Right lobe of liver (tissue), 6 donors: ENCODE measurements around the gene LYZ. TPM values are rescaled to one million over a fixed set of nuclear protein-coding genes. Genes with fewer than 3 reads are reported as not detected.
A peak's percentile ranks its signal among the peaks of the same experiment; 100 is the strongest.

Experiments used
- ATAC-seq, 4 donors: fragments of 200-7000 bp; cut with Tn5 transposase; one replicate each; pipeline ENCODE4 v1.9.1; 2020; ENCODE audit warnings: mild to moderate bottlenecking in 4 of 4, moderate library complexity in 4 of 4
- DNase-seq, 3 donors: peaks; one replicate each; pipeline ENCODE4 v3.0.0-alpha.2; 2020
- H3K27ac ChIP-seq, 3 donors: fragments of 200-600 bp; one replicate each; pipeline ENCODE4 v1.8.0; 2022
- H3K27me3 ChIP-seq, 2 donors: fragments of 200-600 bp; one replicate each; pipeline ENCODE4 v1.8.0; 2022
- H3K36me3 ChIP-seq, 4 donors: fragments of 200-600 bp; sonication (generic) in 1 of 4; one replicate each; pipeline versions ENCODE4 v1.5.1 to v1.8.0; 2017 to 2022; ENCODE audit warnings: control low read depth in 1 of 4
- H3K4me1 ChIP-seq, 4 donors: fragments of 200-600 bp; sonication (generic) in 1 of 4; one replicate each; pipeline versions ENCODE4 v1.5.1 to v1.8.0; 2017 to 2022; ENCODE audit warnings: control low read depth in 1 of 4
- H3K4me3 ChIP-seq, 3 donors: fragments of 200-600 bp; one replicate each; pipeline ENCODE4 v1.8.0; 2022
- H3K9me3 ChIP-seq, 4 donors: fragments of 200-600 bp; sonication (generic) in 1 of 4; one replicate each; pipeline versions ENCODE4 v1.5.1 to v1.8.0; 2017 to 2022; ENCODE audit warnings: control low read depth in 1 of 4
- CTCF ChIP-seq, 4 donors: fragments of 200-600 bp in 3 of 4; fragments of 450-650 bp in 1 of 4; IDR thresholded peaks; one replicate each; pipeline versions ENCODE4 v1.5.1 to v1.8.0; 2016 to 2022; ENCODE audit warnings: antibody characterized with exemption in 4 of 4, mild to moderate bottlenecking in 2 of 4
- POLR2A ChIP-seq: fragments of 450-650 bp; IDR thresholded peaks from one replicate; pipeline ENCODE4 v1.6.1; 2017; ENCODE audit warnings: antibody characterized with exemption, mild to moderate bottlenecking
- WGBS: methylation state at CpG from one replicate; pipeline ENCODE4 v1.1.6; 2018; ENCODE audit warnings: low coverage, low lambda C conversion rate; ENCODE audit not compliant: insufficient coverage; ENCODE audit errors: missing lambda C conversion rate; 5-methylcytosine and 5-hydroxymethylcytosine counted together
- intact Hi-C, 2 donors: fragments of 100-400 bp; cut with DNase I; formaldehyde crosslinking; loops; one replicate each; pipeline versions ENCODE4 v1.11.2 to v1.14.1; 2022
- small RNA-seq, 2 experiments: library from RNA; depleted of rRNA; stranded (forward); fragments of <200 nt; gene quantifications; one replicate each; pipeline ENCODE3, GENCODE V24; 2016
- total RNA-seq, 6 experiments: library from RNA; depleted of rRNA in 2 of 6; stranded (reverse); fragments of >200 nt in 2 of 6; fragmentation: NEBNext Ultra II Directional in 3 of 6; extraction: Animal tissue kit (Norgen Biotek cat#: 25700) in 3 of 6; gene quantifications; one replicate each; pipeline versions ENCODE4 v1.1.0 to v1.2.4, GENCODE V29; 2016 to 2023
- donor health status: DM: no; HTN: yes; CAD: no.
- donor health status: DM: no; HTN: no; CAD: no.
- donor health status: DM: no; HTN: no; CAD: no.
- donor health status: DM: no; HTN: yes; CAD: no.
- donor health status: DM: no; HTN: yes; CAD: no.

The LYZ gene
- total RNA-seq, 6 experiments from 2014 or later, result 3.5 to 69.9 (median 18.8) TPM

- Histone ChIP-seq H3K4me3 (no peak overlapping the region), H3K4me1 (no peaks in the 10 kb centered on the region), H3K27me3 (no peaks in the 10 kb centered on the region), H3K27ac (no peak overlapping the region), H3K9me3 (no peaks in the 10 kb centered on the region), H3K36me3 (no peaks in the 10 kb centered on the region)
- ATAC-seq (peak in 1 of 4 donors; percentile 72), DNase-seq (peak in 1 of 3 donors; percentile 54)
- TF ChIP-seq CTCF (IDR thresholded peaks at IDR 0.05) (no peak), POLR2A (no peak)
- intact Hi-C loops, result no loop called here
- WGBS, result 88% methylated on average over 4 of the region's 4 CpGs
Observed at GRCh38 chr12:69401940-69402339, 53.8 kb downstream of the LYZ start.

Small RNA genes within 50 kb of the gene (small RNA-seq; reads per million reads assigned to genes)
- gene RN7SL804P, result 0 reads per million in 2 experiments

Other genes with a start within 250 kb of the LYZ start
- 10 to 100 TPM; 11.6 to 25.2 (median 15.9) TPM for gene CPSF6, start 108.8 kb upstream of the LYZ start, total RNA-seq
- 10 to 100 TPM in 2 of 6 experiments, 1 to 10 TPM in 4; 2.9 to 17.3 (median 5.8) TPM for gene YEATS4, start 11.4 kb downstream of the LYZ start, total RNA-seq
- gene FRS2, start 122.0 kb downstream of the LYZ start, total RNA-seq, result 10 to 100 TPM; 13.8 to 27.8 (median 15.8) TPM
- 10 to 100 TPM; 39.8 to 81.9 (median 54.3) TPM for gene CCT2, start 237.1 kb downstream of the LYZ start, total RNA-seq